WTC11 (cell line): ENCODE results near the gene IRF3.

Experiments used
- NFYB ChIP-seq: sonication (generic); formaldehyde crosslinking; conservative IDR thresholded peaks from 2 replicates; pipeline ENCODE4 v1.8.0; 2022; ENCODE audit warnings: low read depth, missing genetic modification reagents
- STAT6 ChIP-seq: sonication (generic); formaldehyde crosslinking; conservative IDR thresholded peaks from 2 replicates; pipeline ENCODE4 v1.8.1; 2023; ENCODE audit warnings: mild to moderate bottlenecking, low read depth, missing genetic modification reagents, moderate library complexity
- ZNF138 ChIP-seq: sonication (generic); formaldehyde crosslinking; conservative IDR thresholded peaks from 2 replicates; pipeline ENCODE4 v1.8.1; 2022; ENCODE audit warnings: mild to moderate bottlenecking, moderate library complexity, missing genetic modification reagents
- ZNF416 ChIP-seq: fragments of 250-450 bp; sonication (Bioruptor Pico); IDR thresholded peaks from 2 replicates; pipeline ENCODE4 v1.9.0; 2021; ENCODE audit warnings: mild to moderate bottlenecking, inconsistent platforms
- TF ChIP-seq, protein P1 (sequence below): fragments of 200-600 bp; IDR thresholded peaks from 2 replicates; pipeline ENCODE4 v1.8.0; 2022; ENCODE audit warnings: antibody characterized with exemption
- TF ChIP-seq, protein P2 (sequence below): sonication (generic); formaldehyde crosslinking; IDR thresholded peaks from 2 replicates; pipeline ENCODE4 v1.8.1; 2022; ENCODE audit warnings: low read depth, missing genetic modification reagents, borderline replicate concordance
- TF ChIP-seq, protein P3 (sequence below): sonication (generic); formaldehyde crosslinking; IDR thresholded peaks from 2 replicates; pipeline ENCODE4 v1.8.0; 2022; ENCODE audit warnings: mild to moderate bottlenecking, missing genetic modification reagents
- TF ChIP-seq, protein P4 (sequence below): sonication (generic); formaldehyde crosslinking; IDR thresholded peaks from 2 replicates; pipeline ENCODE4 v1.8.1; 2023; ENCODE audit warnings: mild to moderate bottlenecking, missing genetic modification reagents, moderate library complexity

- TF ChIP-seq ZNF138 (no peak), NFYB (CRISPR knock-in tag) (no peak), ZNF416 (no peak), STAT6 (CRISPR knock-in tag) (no peak)
- TF ChIP-seq, protein P1, sequence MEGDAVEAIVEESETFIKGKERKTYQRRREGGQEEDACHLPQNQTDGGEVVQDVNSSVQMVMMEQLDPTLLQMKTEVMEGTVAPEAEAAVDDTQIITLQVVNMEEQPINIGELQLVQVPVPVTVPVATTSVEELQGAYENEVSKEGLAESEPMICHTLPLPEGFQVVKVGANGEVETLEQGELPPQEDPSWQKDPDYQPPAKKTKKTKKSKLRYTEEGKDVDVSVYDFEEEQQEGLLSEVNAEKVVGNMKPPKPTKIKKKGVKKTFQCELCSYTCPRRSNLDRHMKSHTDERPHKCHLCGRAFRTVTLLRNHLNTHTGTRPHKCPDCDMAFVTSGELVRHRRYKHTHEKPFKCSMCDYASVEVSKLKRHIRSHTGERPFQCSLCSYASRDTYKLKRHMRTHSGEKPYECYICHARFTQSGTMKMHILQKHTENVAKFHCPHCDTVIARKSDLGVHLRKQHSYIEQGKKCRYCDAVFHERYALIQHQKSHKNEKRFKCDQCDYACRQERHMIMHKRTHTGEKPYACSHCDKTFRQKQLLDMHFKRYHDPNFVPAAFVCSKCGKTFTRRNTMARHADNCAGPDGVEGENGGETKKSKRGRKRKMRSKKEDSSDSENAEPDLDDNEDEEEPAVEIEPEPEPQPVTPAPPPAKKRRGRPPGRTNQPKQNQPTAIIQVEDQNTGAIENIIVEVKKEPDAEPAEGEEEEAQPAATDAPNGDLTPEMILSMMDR: no peak
- TF ChIP-seq, protein P2, sequence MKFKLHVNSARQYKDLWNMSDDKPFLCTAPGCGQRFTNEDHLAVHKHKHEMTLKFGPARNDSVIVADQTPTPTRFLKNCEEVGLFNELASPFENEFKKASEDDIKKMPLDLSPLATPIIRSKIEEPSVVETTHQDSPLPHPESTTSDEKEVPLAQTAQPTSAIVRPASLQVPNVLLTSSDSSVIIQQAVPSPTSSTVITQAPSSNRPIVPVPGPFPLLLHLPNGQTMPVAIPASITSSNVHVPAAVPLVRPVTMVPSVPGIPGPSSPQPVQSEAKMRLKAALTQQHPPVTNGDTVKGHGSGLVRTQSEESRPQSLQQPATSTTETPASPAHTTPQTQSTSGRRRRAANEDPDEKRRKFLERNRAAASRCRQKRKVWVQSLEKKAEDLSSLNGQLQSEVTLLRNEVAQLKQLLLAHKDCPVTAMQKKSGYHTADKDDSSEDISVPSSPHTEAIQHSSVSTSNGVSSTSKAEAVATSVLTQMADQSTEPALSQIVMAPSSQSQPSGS: no peak
- TF ChIP-seq, protein P3, sequence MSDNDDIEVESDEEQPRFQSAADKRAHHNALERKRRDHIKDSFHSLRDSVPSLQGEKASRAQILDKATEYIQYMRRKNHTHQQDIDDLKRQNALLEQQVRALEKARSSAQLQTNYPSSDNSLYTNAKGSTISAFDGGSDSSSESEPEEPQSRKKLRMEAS (CRISPR knock-in tag): no peak
- TF ChIP-seq, protein P4, sequence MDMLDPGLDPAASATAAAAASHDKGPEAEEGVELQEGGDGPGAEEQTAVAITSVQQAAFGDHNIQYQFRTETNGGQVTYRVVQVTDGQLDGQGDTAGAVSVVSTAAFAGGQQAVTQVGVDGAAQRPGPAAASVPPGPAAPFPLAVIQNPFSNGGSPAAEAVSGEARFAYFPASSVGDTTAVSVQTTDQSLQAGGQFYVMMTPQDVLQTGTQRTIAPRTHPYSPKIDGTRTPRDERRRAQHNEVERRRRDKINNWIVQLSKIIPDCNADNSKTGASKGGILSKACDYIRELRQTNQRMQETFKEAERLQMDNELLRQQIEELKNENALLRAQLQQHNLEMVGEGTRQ (CRISPR knock-in tag): no peak
These were observed 29.3 kb downstream of the IRF3 start for GRCh38 chr19:49636233-49636932.
